H1 (cell line): ENCODE results near the gene SLCO1C1. TPM values are rescaled to one million over a fixed set of nuclear protein-coding genes. Genes with fewer than 3 reads are reported as not detected.

ENCODE experiments used
- CTCF ChIA-PET: fragments of 300-600 bp; sonication (Branson Sonifier 250); formaldehyde crosslinking; loops from one replicate; lab custom pipeline; 2021; ENCODE audit not compliant: partially characterized antibody; lab: Charles Lee
- POLR2A ChIA-PET: fragments of 300-600 bp; sonication (Branson Sonifier 250); formaldehyde crosslinking; loops from one replicate; lab custom pipeline; 2021; ENCODE audit warnings: inconsistent platforms; ENCODE audit not compliant: partially characterized antibody; lab: Charles Lee
- DNase-seq, 2 experiments: peaks; one replicate each; pipeline versions ENCODE4 v3.0.0 to v3.0.0-alpha.2; 2010 to 2022; ENCODE audit warnings: low spot score in 2 of 2, low read depth in 1 of 2, mixed read lengths in 1 of 2
- FAIRE-seq: peaks from 2 replicates; lab custom pipeline; 2011; peaks lifted over from hg19 to GRCh38; lab: Jason Lieb, UNC
- H2AFZ ChIP-seq: 2 replicates; pipeline ENCODE4 v1.8.1; 2012; ENCODE audit warnings: low read length, inconsistent platforms
- H2AK5ac ChIP-seq: 2 replicates; pipeline ENCODE4 v1.6.1; 2013; ENCODE audit warnings: low read depth, low read length
- H2BK120ac ChIP-seq: replicated peaks from 2 replicates; pipeline ENCODE3; 2013; ENCODE audit warnings: low read depth, low read length, inconsistent platforms
- H2BK12ac ChIP-seq: 2 replicates; pipeline ENCODE4 v1.6.1; 2013; ENCODE audit warnings: low read depth, low read length
- H2BK15ac ChIP-seq: 2 replicates; pipeline ENCODE4 v1.6.1; 2013; ENCODE audit warnings: low read length
- H2BK20ac ChIP-seq: 2 replicates; pipeline ENCODE4 v1.6.1; 2013; ENCODE audit warnings: low read length
- H2BK5ac ChIP-seq: 2 replicates; pipeline ENCODE4 v1.6.1; 2013; ENCODE audit warnings: low read depth, low read length
- H3K14ac ChIP-seq: 2 replicates; pipeline ENCODE4 v1.6.1; 2013; ENCODE audit warnings: inconsistent platforms; ENCODE audit not compliant: insufficient read length
- H3K18ac ChIP-seq: 2 replicates; pipeline ENCODE4 v1.6.1; 2013; ENCODE audit warnings: low read length; ENCODE audit errors: extremely low read depth
- H3K23ac ChIP-seq: 2 replicates; pipeline ENCODE4 v1.6.1; 2013; ENCODE audit warnings: inconsistent platforms; ENCODE audit not compliant: insufficient read length
- H3K23me2 ChIP-seq: 2 replicates; pipeline ENCODE4 v1.6.1; 2013; ENCODE audit warnings: low read depth, low read length
- H3K27ac ChIP-seq: 2 replicates; pipeline ENCODE4 v1.6.1; 2011; ENCODE audit warnings: low read depth, low read length, inconsistent platforms
- H3K27me3 ChIP-seq, 4 experiments: replicated peaks in 1 of 4; 1 replicate in 1 of 4; 2 replicates in 3 of 4; pipeline versions ENCODE4 v1.6.1 to v1.8.1; 2011 to 2013; ENCODE audit warnings: low read length in 3 of 4, mild to moderate bottlenecking in 3 of 4, inconsistent platforms in 2 of 4, mixed read lengths in 2 of 4, moderate library complexity in 1 of 4; ENCODE audit not compliant: control insufficient read depth in 3 of 4, insufficient read depth in 3 of 4; ENCODE audit errors: extremely low read depth in 1 of 4
- H3K36me3 ChIP-seq, 4 experiments: 2 replicates each; pipeline versions ENCODE4 v1.6.1 to v1.8.1; 2011 to 2013; ENCODE audit warnings: mild to moderate bottlenecking in 4 of 4, low read length in 3 of 4, moderate library complexity in 2 of 4, control low read depth in 1 of 4, inconsistent platforms in 1 of 4; ENCODE audit not compliant: insufficient read depth in 4 of 4, control insufficient read depth in 2 of 4
- H3K4ac ChIP-seq: replicated peaks from 2 replicates; pipeline ENCODE3; 2013; ENCODE audit warnings: low read length, low read depth, mixed read lengths, inconsistent platforms; ENCODE audit not compliant: insufficient read length
- H3K4me1 ChIP-seq, 4 experiments: replicated peaks in 1 of 4; 1 replicate in 1 of 4; 2 replicates in 3 of 4; pipeline versions ENCODE4 v1.6.1 to v1.8.1; 2011 to 2013; ENCODE audit warnings: low read length in 3 of 4, inconsistent platforms in 2 of 4, mixed read lengths in 1 of 4; ENCODE audit not compliant: insufficient read depth in 4 of 4, control insufficient read depth in 3 of 4
- H3K4me2 ChIP-seq, 2 experiments: 2 replicates each; pipeline versions ENCODE4 v1.6.1 to v1.8.1; 2011 to 2013; ENCODE audit warnings: low read depth in 2 of 2, low read length in 2 of 2, control low read depth in 1 of 2, inconsistent platforms in 1 of 2, mild to moderate bottlenecking in 1 of 2; ENCODE audit not compliant: insufficient read depth in 1 of 2
- H3K4me3 ChIP-seq, 4 experiments: fragments of 200-600, 300-600 bp in 1 of 4; sonication (generic), shearing (Covaris generic), sonication (Bioruptor Twin) in 1 of 4; 2 replicates each; pipeline versions ENCODE4 v1.5.1 to v1.8.1; 2011 to 2016; ENCODE audit warnings: low read length in 4 of 4, low read depth in 3 of 4, control low read depth in 2 of 4, inconsistent platforms in 2 of 4, mild to moderate bottlenecking in 2 of 4, mixed read lengths in 1 of 4, moderate library complexity in 1 of 4; ENCODE audit not compliant: insufficient read depth in 2 of 4; ENCODE audit errors: extremely low read depth in 1 of 4
- H3K56ac ChIP-seq: replicated peaks from 2 replicates; pipeline ENCODE3; 2013; ENCODE audit warnings: low read depth, mild to moderate bottlenecking, mixed read lengths, low read length, inconsistent platforms; ENCODE audit not compliant: insufficient read length
- H3K79me1 ChIP-seq: 2 replicates; pipeline ENCODE4 v1.6.1; 2013; ENCODE audit warnings: low read depth, low read length, control low read depth
- H3K79me2 ChIP-seq, 2 experiments: 2 replicates each; pipeline versions ENCODE4 v1.6.1 to v1.8.1; 2012 to 2013; ENCODE audit warnings: low read length in 2 of 2, mild to moderate bottlenecking in 2 of 2, inconsistent platforms in 1 of 2; ENCODE audit not compliant: insufficient read depth in 2 of 2, control insufficient read depth in 1 of 2
- H3K9ac ChIP-seq, 4 experiments: replicated peaks in 1 of 4; 1 replicate in 1 of 4; 2 replicates in 3 of 4; pipeline versions ENCODE4 v1.6.1 to v1.8.1; 2011 to 2013; ENCODE audit warnings: low read depth in 3 of 4, low read length in 3 of 4, control low read depth in 2 of 4, mild to moderate bottlenecking in 2 of 4, moderate library complexity in 2 of 4, inconsistent platforms in 1 of 4; ENCODE audit errors: extremely low read depth in 1 of 4
- H3K9me3 ChIP-seq, 2 experiments: 2 replicates each; pipeline versions ENCODE4 v1.6.1 to v1.8.1; 2012 to 2013; ENCODE audit warnings: mild to moderate bottlenecking in 2 of 2, moderate library complexity in 2 of 2, control low read depth in 1 of 2, inconsistent platforms in 1 of 2, low read depth in 1 of 2, low read length in 1 of 2, mixed read lengths in 1 of 2; ENCODE audit not compliant: insufficient read depth in 2 of 2
- H4K20me1 ChIP-seq, 2 experiments: replicated peaks in 1 of 2; 2 replicates each; pipeline versions ENCODE3 to v1.8.1; 2011 to 2013; ENCODE audit warnings: inconsistent platforms in 2 of 2, low read length in 2 of 2, mild to moderate bottlenecking in 1 of 2; ENCODE audit not compliant: insufficient read depth in 2 of 2, control insufficient read depth in 1 of 2
- H4K5ac ChIP-seq: 2 replicates; pipeline ENCODE4 v1.6.1; 2013; ENCODE audit warnings: low read length, low read depth, mixed read lengths, inconsistent platforms; ENCODE audit not compliant: insufficient read length
- H4K8ac ChIP-seq: 2 replicates; pipeline ENCODE4 v1.8.0; 2013; ENCODE audit warnings: mild to moderate bottlenecking, moderate library complexity, low read length, inconsistent platforms; ENCODE audit not compliant: insufficient read depth; ENCODE audit errors: extremely low read depth
- H4K91ac ChIP-seq: replicated peaks from 2 replicates; pipeline ENCODE3; 2013; ENCODE audit warnings: low read length, mixed read lengths, inconsistent platforms; ENCODE audit not compliant: insufficient read length
- CBX5 ChIP-seq: fragments of 300-800, 300-1000 bp; sonication (generic); IDR thresholded peaks from 2 replicates; pipeline ENCODE4 v1.7.1; 2016; ENCODE audit warnings: antibody characterized with exemption, low read length, low read depth
- CBX8 ChIP-seq: fragments of 300-800, 300-1000 bp; sonication (generic); IDR thresholded peaks from 2 replicates; pipeline ENCODE4 v1.7.1; 2016; ENCODE audit warnings: low read depth, low read length, borderline replicate concordance
- EP300 ChIP-seq, 2 experiments: IDR thresholded peaks; 1 replicate in 1 of 2; 2 replicates in 1 of 2; pipeline ENCODE4 v1.6.1; 2011 to 2012; ENCODE audit warnings: low read depth in 2 of 2, low read length in 2 of 2, mild to moderate bottlenecking in 2 of 2, borderline replicate concordance in 1 of 2, inconsistent platforms in 1 of 2, moderate library complexity in 1 of 2
- JUN ChIP-seq: IDR thresholded peaks from 2 replicates; pipeline ENCODE4 v1.6.1; 2011; ENCODE audit warnings: low read depth, mild to moderate bottlenecking, improper control_type of control experiment, low read length
- KDM1A ChIP-seq: fragments of 200-600, 300-600 bp; sonication (generic); IDR thresholded peaks from 2 replicates; pipeline ENCODE4 v1.7.1; 2016; ENCODE audit warnings: mild to moderate bottlenecking, low read length, borderline replicate concordance
- KDM4A ChIP-seq: IDR thresholded peaks from one replicate; pipeline ENCODE4 v1.7.1; 2012; ENCODE audit warnings: low read depth, mild to moderate bottlenecking, moderate library complexity, low read length, inconsistent platforms; ENCODE audit not compliant: severe bottlenecking
- KDM5A ChIP-seq: fragments of 200-600 bp; IDR thresholded peaks from 2 replicates; pipeline ENCODE4 v1.7.1; 2012; ENCODE audit warnings: mild to moderate bottlenecking, low read length, inconsistent platforms, mixed read lengths
- POLR2AphosphoS5 ChIP-seq: IDR thresholded peaks from 2 replicates; pipeline ENCODE4 v1.6.1; 2011; ENCODE audit warnings: low read depth, low read length
- RNF2 ChIP-seq: fragments of 200-900, 300-1000 bp; sonication (generic); IDR thresholded peaks from 2 replicates; pipeline ENCODE4 v1.7.1; 2016; ENCODE audit warnings: borderline replicate concordance, low read depth, mild to moderate bottlenecking, antibody characterized with exemption, low read length; ENCODE audit not compliant: poor library complexity, severe bottlenecking; ENCODE audit errors: missing control alignments
- SIN3A ChIP-seq, 2 experiments: IDR thresholded peaks in 1 of 2; conservative IDR thresholded peaks in 1 of 2; 2 replicates each; pipeline ENCODE4 v1.6.1; 2011 to 2012; ENCODE audit warnings: low read length in 2 of 2, improper control_type of control experiment in 1 of 2, low read depth in 1 of 2, mild to moderate bottlenecking in 1 of 2
- SIX5 ChIP-seq: IDR thresholded peaks from 2 replicates; pipeline ENCODE4 v1.6.1; 2011; ENCODE audit warnings: mild to moderate bottlenecking, low read depth, low read length
- SUZ12 ChIP-seq: fragments of 200-600 bp; sonication (generic); IDR thresholded peaks from 2 replicates; pipeline ENCODE4 v1.6.1; 2012; ENCODE audit warnings: mild to moderate bottlenecking, inconsistent platforms, low read length, moderate library complexity, mixed read lengths
- TAF1 ChIP-seq: IDR thresholded peaks from 2 replicates; pipeline ENCODE4 v1.6.1; 2011; ENCODE audit warnings: mild to moderate bottlenecking, low read depth, low read length
- TAF7 ChIP-seq: optimal IDR thresholded peaks from 2 replicates; pipeline ENCODE3; 2011; ENCODE audit warnings: low read depth, mild to moderate bottlenecking, inconsistent platforms, low read length, moderate library complexity, borderline replicate concordance
- WGBS, 2 experiments: shearing (Covaris generic) in 1 of 2; methylation state at CpG; one replicate each; pipeline versions ENCODE4 v1.1.6 to v1.1.7; 2013 to 2015; ENCODE audit warnings: low lambda C conversion rate in 2 of 2, mixed read lengths in 2 of 2, inconsistent platforms in 1 of 2, low coverage in 1 of 2, missing lambda C conversion rate in 1 of 2; ENCODE audit not compliant: insufficient replicate concordance in 2 of 2, insufficient coverage in 1 of 2, insufficient read length in 1 of 2; ENCODE audit errors: extremely low coverage in 1 of 2, missing lambda C conversion rate in 1 of 2; 5-methylcytosine and 5-hydroxymethylcytosine counted together
- polyA plus RNA-seq, 7 experiments: library from polyadenylated mRNA; depleted of rRNA in 3 of 7; stranded (reverse) in 5 of 7; unstranded in 2 of 7; fragments of >200 nt in 5 of 7; fragments of 200-250 nt in 2 of 7; gene quantifications; 1 replicate in 5 of 7; 2 replicates in 1 of 7; 4 replicates in 1 of 7; pipeline versions ENCODE4 v1.2.1 to v1.2.3, GENCODE V29; 2011 to 2013; ENCODE audit warnings: missing spikeins in 2 of 7, mixed read lengths in 2 of 7
- total RNA-seq: library from RNA; stranded (reverse); fragmentation: NEBNext Ultra II Directional; extraction: Animal tissue kit (Norgen Biotek cat#: 25700); gene quantifications from 2 replicates; pipeline ENCODE4 v1.2.1, GENCODE V29; 2021

The SLCO1C1 gene
- total and polyA plus RNA-seq, 2 of the 8 experiments (the other 6 are each of a cell fraction or from before 2014, with no cell fraction given): 0.18 to 0.74 TPM

DNA sequence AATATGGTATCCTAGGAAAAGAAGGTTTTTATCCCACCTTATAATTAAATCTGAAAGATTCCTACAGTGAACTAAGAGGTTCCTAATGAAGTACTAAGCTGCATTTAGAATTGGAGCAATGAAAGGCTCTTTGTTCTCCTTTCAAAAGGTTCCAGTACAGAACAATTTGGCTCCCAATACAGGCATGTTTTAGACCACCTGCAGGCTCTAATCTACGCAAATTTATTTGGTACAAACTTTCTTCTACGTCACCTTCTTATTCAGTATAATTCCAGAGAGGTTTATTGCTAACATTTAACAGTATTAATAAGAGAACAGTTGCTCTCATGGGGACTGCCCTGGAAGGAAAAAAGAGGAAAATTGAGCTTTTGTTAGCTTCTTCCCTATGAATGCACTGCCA lies 37.6 kb upstream of the SLCO1C1 start:
- H3K27me3 ChIP-seq: no peaks in the 10 kb centered on the region
- no peak overlapping the region for H3K9ac ChIP-seq
- no peak overlapping the region for H3K18ac ChIP-seq
- H4K5ac ChIP-seq: no peak overlapping the region
- no peak overlapping the region for H2AFZ ChIP-seq
- peaks cover 0 to 3% (median 0%) of the 10 kb centered on the region in 4 experiments; a peak in 1 of 7 replicates for H3K4me1 ChIP-seq
- H2BK12ac ChIP-seq: no peak overlapping the region
- no peak overlapping the region for H4K8ac ChIP-seq
- H2BK120ac ChIP-seq: no peak overlapping the region
- no peak overlapping the region for H2BK15ac ChIP-seq
- POLR2A ChIA-PET: no interaction called here
- H3K79me1 ChIP-seq: no peaks in the 10 kb centered on the region
- H3K4me2 ChIP-seq: no peak overlapping the region
- H3K4me3 ChIP-seq: no peak overlapping the region
- no peak overlapping the region for H3K4ac ChIP-seq
- peaks cover 22 to 27% of the 10 kb centered on the region in 2 experiments for H3K9me3 ChIP-seq
- no peak overlapping the region for H3K56ac ChIP-seq
- H2BK20ac ChIP-seq: no peak overlapping the region
- H3K14ac ChIP-seq: no peak overlapping the region
- no peak overlapping the region for H2BK5ac ChIP-seq
- H4K91ac ChIP-seq: no peak overlapping the region
- H3K79me2 ChIP-seq: no peaks in the 10 kb centered on the region
- CTCF ChIA-PET: interaction anchor here (0.9 to 1.3 kb wide), 4 partner anchors 26 to 141 kb away, joined by 3 to 4 read pairs (median 3); no protein-coding TSS in a partner anchor
- H3K23ac ChIP-seq: no peak overlapping the region
- H3K36me3 ChIP-seq: peaks cover 0 to 11% (median 0%) of the 10 kb centered on the region in 4 experiments; a peak in 2 of 8 replicates
- no peaks in the 10 kb centered on the region for H3K23me2 ChIP-seq
- no peak for FAIRE-seq
- no peak for DNase-seq
- H4K20me1 ChIP-seq: no peaks in the 10 kb centered on the region
- WGBS, 2 experiments: 88% methylated on average over 2 of the region's 2 CpGs; no CpG with 5 or more reads in 1 of the 2 experiments
- H3K27ac ChIP-seq: no peak overlapping the region
- H2AK5ac ChIP-seq: no peak overlapping the region
- TF ChIP-seq SIX5 (no peak), TAF7 (no peak), JUN (no peak), EP300 (IDR thresholded peaks at IDR 0.05; ENCODE audit: borderline replicate concordance in 1 of 2, low read depth in 2 of 2, low read length in 2 of 2) (no peak), SUZ12 (no peak), POLR2AphosphoS5 (no peak), SIN3A (conservative IDR thresholded peaks at IDR 0.05 in 1 of 2, IDR thresholded peaks at IDR 0.05 in 1 of 2; ENCODE audit: low read depth in 1 of 2, low read length in 2 of 2) (no peak), KDM1A (no peak), CBX5 (no peak), CBX8 (no peak), KDM4A (no peak), KDM5A (no peak), TAF1 (no peak), RNF2 (no peak)
